ENCODE data around the gene PGK1. TPM values are rescaled to one million over a fixed set of nuclear protein-coding genes. Genes with fewer than 3 reads are reported as not detected.
"Not testable (repeated sequence)": the region's sequence is repeated elsewhere in the genome, so short reads cannot be mapped to it uniquely, and the experiment has no call there.

Gene PGK1
- polyA plus RNA-seq, 1 donor from 2014 or later = 378 TPM

GRCh38 chrX:78103001-78103622 is 936 bp upstream of the PGK1 start:
- Mint-ChIP-seq H3K27ac (peak overlapping the region; percentile 87 to 93 (median 92)), H3K36me3 (peaks cover 3% of the 10 kb centered on the region), H3K9me3 (no peaks in the 10 kb centered on the region), H3K27me3 (no peaks in the 10 kb centered on the region), H3K4me3 (peak overlapping the region; percentile 79 to 89 (median 87)), H3K4me1 (peaks cover 18 to 20% (median 19%) of the 10 kb centered on the region in 3 donors)

GRCh38 chrX:78104447-78105176 is 564 bp downstream of the PGK1 start:
- peaks cover 6% of the 10 kb centered on the region for H3K36me3 Mint-ChIP-seq
- H3K9me3 Mint-ChIP-seq = no peaks in the 10 kb centered on the region
- H3K27me3 Mint-ChIP-seq = no peaks in the 10 kb centered on the region
- peaks cover 25 to 29% (median 29%) of the 10 kb centered on the region in 3 donors for H3K4me1 Mint-ChIP-seq
- peak overlapping the region; percentile 87 to 93 (median 89) for H3K27ac Mint-ChIP-seq
- H3K4me3 Mint-ChIP-seq = peak overlapping the region; percentile 79 to 89 (median 87)

- H3K36me3 Mint-ChIP-seq = peaks cover 7% of the 10 kb centered on the region
- H3K4me3 Mint-ChIP-seq = peak overlapping the region; percentile 79 to 89 (median 87)
- H3K4me1 Mint-ChIP-seq = peaks cover 25 to 32% (median 31%) of the 10 kb centered on the region in 3 donors
- H3K9me3 Mint-ChIP-seq = no peaks in the 10 kb centered on the region
- peak overlapping the region; percentile 87 to 93 (median 87) for H3K27ac Mint-ChIP-seq
- no peaks in the 10 kb centered on the region for H3K27me3 Mint-ChIP-seq
These were observed 2.0 kb downstream of the PGK1 start for GRCh38 chrX:78105944-78106650.

- Mint-ChIP-seq H3K27ac (peak overlapping the region; percentile 87 to 93 (median 87)), H3K4me3 (peak overlapping the region; percentile 79 to 89 (median 87)), H3K9me3 (no peaks in the 10 kb centered on the region), H3K27me3 (no peaks in the 10 kb centered on the region), H3K36me3 (peaks cover 7% of the 10 kb centered on the region), H3K4me1 (peaks cover 25 to 33% (median 31%) of the 10 kb centered on the region in 3 donors)
These were observed 2.6 kb downstream of the PGK1 start for GRCh38 chrX:78106651-78106986.

GRCh38 chrX:78109458-78109857 is 5.4 kb downstream of the PGK1 start:
- peaks cover 6% of the 10 kb centered on the region for H3K36me3 Mint-ChIP-seq
- peak overlapping the region in 1 of 3 donors; percentile 84 for H3K27ac Mint-ChIP-seq
- peak overlapping the region in 2 of 4 donors; percentile 12 to 19 for H3K4me3 Mint-ChIP-seq
- peaks cover 25 to 32% (median 29%) of the 10 kb centered on the region in 3 donors for H3K4me1 Mint-ChIP-seq
- H3K9me3 Mint-ChIP-seq = no peaks in the 10 kb centered on the region
- no peaks in the 10 kb centered on the region for H3K27me3 Mint-ChIP-seq

GRCh38 chrX:78111140-78111931 is 7.3 kb downstream of the PGK1 start:
- peaks cover 6% of the 10 kb centered on the region for H3K36me3 Mint-ChIP-seq
- H3K9me3 Mint-ChIP-seq = no peaks in the 10 kb centered on the region
- H3K27ac Mint-ChIP-seq = no peak overlapping the region
- peaks cover 16 to 32% (median 18%) of the 10 kb centered on the region in 3 donors for H3K4me1 Mint-ChIP-seq
- peaks cover 2% of the 10 kb centered on the region for H3K27me3 Mint-ChIP-seq
- no peak overlapping the region for H3K4me3 Mint-ChIP-seq

- Mint-ChIP-seq H3K9me3 (no peaks in the 10 kb centered on the region), H3K36me3 (peaks cover 9% of the 10 kb centered on the region), H3K4me1 (peaks cover 2 to 13% (median 4%) of the 10 kb centered on the region in 3 donors), H3K27me3 (peaks cover 2% of the 10 kb centered on the region), H3K4me3 (no peak overlapping the region), H3K27ac (peak overlapping the region in 2 of 3 donors; percentile 39 to 65)
These were observed 12.3 kb downstream of the PGK1 start for GRCh38 chrX:78116365-78116764.

- peak overlapping the region in 1 of 3 donors; percentile 65 for H3K27ac Mint-ChIP-seq
- H3K4me1 Mint-ChIP-seq = peaks cover 2 to 11% (median 4%) of the 10 kb centered on the region in 3 donors
- H3K36me3 Mint-ChIP-seq = peaks cover 9% of the 10 kb centered on the region
- H3K4me3 Mint-ChIP-seq = no peak overlapping the region
- H3K27me3 Mint-ChIP-seq = peaks cover 2% of the 10 kb centered on the region
- no peaks in the 10 kb centered on the region for H3K9me3 Mint-ChIP-seq
These were observed 12.7 kb downstream of the PGK1 start for GRCh38 chrX:78116766-78117165.

- peaks cover 2% of the 10 kb centered on the region for H3K27me3 Mint-ChIP-seq
- no peaks in the 10 kb centered on the region for H3K9me3 Mint-ChIP-seq
- no peak overlapping the region for H3K27ac Mint-ChIP-seq
- peaks cover 9% of the 10 kb centered on the region for H3K36me3 Mint-ChIP-seq
- no peak overlapping the region for H3K4me3 Mint-ChIP-seq
- H3K4me1 Mint-ChIP-seq = peaks cover 2 to 10% (median 4%) of the 10 kb centered on the region in 3 donors
These were observed 14.6 kb downstream of the PGK1 start for GRCh38 chrX:78118628-78119027.

- H3K4me3 Mint-ChIP-seq = peak overlapping the region in 1 of 4 donors; percentile 20
- H3K27ac Mint-ChIP-seq = peak overlapping the region in 2 of 3 donors; percentile 19 to 28
- no peaks in the 10 kb centered on the region for H3K9me3 Mint-ChIP-seq
- peaks cover 7% of the 10 kb centered on the region for H3K36me3 Mint-ChIP-seq
- H3K4me1 Mint-ChIP-seq = peaks cover 4 to 10% (median 4%) of the 10 kb centered on the region in 3 donors
- H3K27me3 Mint-ChIP-seq = peaks cover 2% of the 10 kb centered on the region
These were observed 15.6 kb downstream of the PGK1 start for GRCh38 chrX:78119521-78120227.

GRCh38 chrX:78123190-78123589 is 19.1 kb downstream of the PGK1 start:
- Mint-ChIP-seq H3K36me3 (peaks cover 5% of the 10 kb centered on the region), H3K4me1 (peaks cover 1 to 7% (median 4%) of the 10 kb centered on the region in 3 donors), H3K4me3 (no peak overlapping the region), H3K27me3 (no peaks in the 10 kb centered on the region), H3K9me3 (no peaks in the 10 kb centered on the region), H3K27ac (peak overlapping the region in 1 of 3 donors; percentile 35)

GRCh38 chrX:78124307-78124706 is 20.3 kb downstream of the PGK1 start:
- Mint-ChIP-seq H3K4me3 (no peak overlapping the region), H3K9me3 (no peaks in the 10 kb centered on the region), H3K27ac (no peak overlapping the region), H3K4me1 (peaks cover 1 to 5% (median 4%) of the 10 kb centered on the region in 3 donors), H3K27me3 (no peaks in the 10 kb centered on the region), H3K36me3 (peaks cover 5% of the 10 kb centered on the region)

- no peaks in the 10 kb centered on the region for H3K27me3 Mint-ChIP-seq
- peaks cover 3% of the 10 kb centered on the region for H3K36me3 Mint-ChIP-seq
- peaks cover 0 to 1% (median 0%) of the 10 kb centered on the region in 3 donors for H3K4me1 Mint-ChIP-seq
- no peaks in the 10 kb centered on the region for H3K9me3 Mint-ChIP-seq
- no peak overlapping the region for H3K27ac Mint-ChIP-seq
- H3K4me3 Mint-ChIP-seq = no peak overlapping the region
These were observed 21.1 kb downstream of the PGK1 start for GRCh38 chrX:78125148-78125547.

- H3K27me3 Mint-ChIP-seq, H3K4me3 Mint-ChIP-seq, H3K27ac Mint-ChIP-seq, H3K9me3 Mint-ChIP-seq, H3K36me3 Mint-ChIP-seq, H3K4me1 Mint-ChIP-seq: not testable (repeated sequence)
These were observed 21.7 kb downstream of the PGK1 start for GRCh38 chrX:78125781-78126180.

Measured in IgD-negative memory B cell (primary cell).